ENCODE results near the gene RHBDL1. TPM values are rescaled to one million over a fixed set of nuclear protein-coding genes. Genes with fewer than 3 reads are reported as not detected.

Gene RHBDL1
- total and polyA plus RNA-seq, 9 of the 15 experiments (the other 6 are each of a cell fraction or from before 2014, with no cell fraction given) = 0.03 to 5.6 (median 1.3) TPM; not detected in 1

DNA sequence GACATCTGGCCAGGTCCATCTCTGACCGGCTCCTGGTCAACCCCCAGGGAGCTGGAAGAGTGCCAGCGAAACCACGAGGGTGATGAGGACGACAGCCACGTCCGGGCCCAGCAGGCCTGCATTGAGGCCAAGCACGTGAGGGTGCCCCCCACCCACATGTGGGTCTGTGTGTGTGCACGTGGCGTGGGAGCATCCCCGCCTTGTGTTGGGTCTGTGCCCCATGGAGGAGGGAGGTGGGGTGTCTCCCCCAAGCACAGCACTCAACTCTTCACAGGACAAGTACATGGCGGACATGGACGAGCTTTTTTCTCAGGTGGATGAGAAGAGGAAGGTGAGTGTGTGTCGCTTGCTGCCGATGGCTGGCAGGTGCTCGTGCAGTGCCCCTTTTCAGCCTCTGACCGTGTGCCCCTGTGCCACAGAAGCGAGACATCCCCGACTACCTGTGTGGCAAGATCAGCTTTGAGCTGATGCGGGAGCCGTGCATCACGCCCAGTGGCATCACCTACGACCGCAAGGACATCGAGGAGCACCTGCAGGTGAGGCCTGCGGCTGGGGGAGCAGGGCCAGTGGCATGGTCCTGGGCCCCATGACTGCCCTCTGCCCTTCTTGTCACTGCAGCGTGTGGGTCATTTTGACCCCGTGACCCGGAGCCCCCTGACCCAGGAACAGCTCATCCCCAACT, 6.4 kb downstream of the RHBDL1 start (continued):
- TF ChIP-seq MAFG (tag; conservative IDR thresholded peaks at IDR 0.05) (no peak), SMARCE1 (IDR thresholded peaks at IDR 0.05) (no peak), CBFA2T2 (conservative IDR thresholded peaks at IDR 0.05) (no peak), NCOA4 (IDR thresholded peaks at IDR 0.05; ENCODE audit: partially characterized antibody) (no peak), RFX5 (IDR thresholded peaks at IDR 0.05; ENCODE audit: low read depth, low read length) (no peak), PURB (CRISPR knock-in tag; IDR thresholded peaks at IDR 0.05; ENCODE audit: low read depth) (no peak), RFX7 (CRISPR knock-in tag; IDR thresholded peaks at IDR 0.05) (no peak), POLR3A (IDR thresholded peaks at IDR 0.05; ENCODE audit: borderline replicate concordance, extremely low read depth, insufficient read depth, insufficient read length) (no peak), SNIP1 (IDR thresholded peaks at IDR 0.05; ENCODE audit: low read depth) (no peak), ARNT (IDR thresholded peaks at IDR 0.05) (no peak), MIER1 (IDR thresholded peaks at IDR 0.05; ENCODE audit: low read depth) (no peak), ILK (tag; IDR thresholded peaks at IDR 0.05; ENCODE audit: borderline replicate concordance, low read depth) (no peak), CCAR2 (IDR thresholded peaks at IDR 0.05; ENCODE audit: low read depth, low read length) (no peak), NR2F6 (CRISPR knock-in tag; IDR thresholded peaks at IDR 0.05) (no peak), ARHGAP35 (IDR thresholded peaks at IDR 0.05; ENCODE audit: partially characterized antibody) (no peak), BDP1 (IDR thresholded peaks at IDR 0.05; ENCODE audit: insufficient read depth, insufficient read length) (no peak), KDM4B (IDR thresholded peaks at IDR 0.05; ENCODE audit: borderline replicate concordance in 2 of 2, low read depth in 1 of 2) (no peak), FOXA3 (CRISPR knock-in tag; conservative IDR thresholded peaks at IDR 0.05 in 1 of 2, IDR thresholded peaks at IDR 0.05 in 1 of 2) (no peak), POLR2B (IDR thresholded peaks at IDR 0.05; ENCODE audit: low read depth, partially characterized antibody) (no peak), NCOA6 (IDR thresholded peaks at IDR 0.05) (no peak), BHLHE40 (IDR thresholded peaks at IDR 0.05; ENCODE audit: low read length) (peak; percentile 92), BMI1 (IDR thresholded peaks at IDR 0.05; ENCODE audit: low read length) (no peak), XRCC4 (IDR thresholded peaks at IDR 0.05; ENCODE audit: extremely low read depth, insufficient read depth, insufficient read length) (no peak), ZNF224 (CRISPR knock-in tag; IDR thresholded peaks at IDR 0.05) (no peak), CTBP1 (IDR thresholded peaks at IDR 0.05; ENCODE audit: borderline replicate concordance) (no peak; the same call in 1 of the 2 replicates), RFX1 (IDR thresholded peaks at IDR 0.05) (no peak)
- TF ChIP-seq, protein P1, sequence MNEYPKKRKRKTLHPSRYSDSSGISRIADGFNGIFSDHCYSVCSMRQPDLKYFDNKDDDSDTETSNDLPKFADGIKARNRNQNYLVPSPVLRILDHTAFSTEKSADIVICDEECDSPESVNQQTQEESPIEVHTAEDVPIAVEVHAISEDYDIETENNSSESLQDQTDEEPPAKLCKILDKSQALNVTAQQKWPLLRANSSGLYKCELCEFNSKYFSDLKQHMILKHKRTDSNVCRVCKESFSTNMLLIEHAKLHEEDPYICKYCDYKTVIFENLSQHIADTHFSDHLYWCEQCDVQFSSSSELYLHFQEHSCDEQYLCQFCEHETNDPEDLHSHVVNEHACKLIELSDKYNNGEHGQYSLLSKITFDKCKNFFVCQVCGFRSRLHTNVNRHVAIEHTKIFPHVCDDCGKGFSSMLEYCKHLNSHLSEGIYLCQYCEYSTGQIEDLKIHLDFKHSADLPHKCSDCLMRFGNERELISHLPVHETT (CRISPR knock-in tag; conservative IDR thresholded peaks at IDR 0.05 in 1 of 2, IDR thresholded peaks at IDR 0.05 in 1 of 2) = no peak
- TF ChIP-seq, protein P2, sequence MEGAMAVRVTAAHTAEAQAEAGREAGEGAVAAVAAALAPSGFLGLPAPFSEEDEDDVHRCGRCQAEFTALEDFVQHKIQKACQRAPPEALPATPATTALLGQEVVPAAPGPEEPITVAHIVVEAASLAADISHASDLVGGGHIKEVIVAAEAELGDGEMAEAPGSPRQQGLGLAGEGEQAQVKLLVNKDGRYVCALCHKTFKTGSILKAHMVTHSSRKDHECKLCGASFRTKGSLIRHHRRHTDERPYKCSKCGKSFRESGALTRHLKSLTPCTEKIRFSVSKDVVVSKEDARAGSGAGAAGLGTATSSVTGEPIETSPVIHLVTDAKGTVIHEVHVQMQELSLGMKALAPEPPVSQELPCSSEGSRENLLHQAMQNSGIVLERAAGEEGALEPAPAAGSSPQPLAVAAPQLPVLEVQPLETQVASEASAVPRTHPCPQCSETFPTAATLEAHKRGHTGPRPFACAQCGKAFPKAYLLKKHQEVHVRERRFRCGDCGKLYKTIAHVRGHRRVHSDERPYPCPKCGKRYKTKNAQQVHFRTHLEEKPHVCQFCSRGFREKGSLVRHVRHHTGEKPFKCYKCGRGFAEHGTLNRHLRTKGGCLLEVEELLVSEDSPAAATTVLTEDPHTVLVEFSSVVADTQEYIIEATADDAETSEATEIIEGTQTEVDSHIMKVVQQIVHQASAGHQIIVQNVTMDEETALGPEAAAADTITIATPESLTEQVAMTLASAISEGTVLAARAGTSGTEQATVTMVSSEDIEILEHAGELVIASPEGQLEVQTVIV (CRISPR knock-in tag; IDR thresholded peaks at IDR 0.05; ENCODE audit: borderline replicate concordance) = no peak

Data from K562 (cell line).